IMR-90 (cell line): ENCODE data around the gene EEF2K. TPM values are rescaled to one million over a fixed set of nuclear protein-coding genes. Genes with fewer than 3 reads are reported as not detected.

Experiments used
- ATAC-seq: fragments of 200-7000 bp; cut with Tn5 transposase; 2 replicates; pipeline ENCODE4 v1.9.1; 2020; ENCODE audit warnings: low read depth, mild to moderate bottlenecking, moderate library complexity
- BruUV-seq: library from RNA; stranded (reverse); fragments of 400-500 nt; replicated peaks from 2 replicates; lab custom pipeline; 2021; lab: Mats Ljungman, UMichigan
- CTCF ChIA-PET: fragments of 300-600 bp; formaldehyde crosslinking; extraction: SDS; loops from one replicate; lab custom pipeline; 2021; ENCODE audit warnings: antibody characterized with exemption; lab: Yijun Ruan, JAX
- POLR2A ChIA-PET: fragments of 300-600 bp; sonication (Branson Sonifier 250); formaldehyde crosslinking; loops from one replicate; lab custom pipeline; 2022; ENCODE audit warnings: antibody characterized with exemption; ENCODE audit not compliant: unreplicated experiment; lab: Charles Lee
- DNase-seq: peaks from one replicate; pipeline ENCODE4 v3.0.0; 2013
- H2AFZ ChIP-seq: replicated peaks from 2 replicates; pipeline ENCODE3; 2013; ENCODE audit warnings: low read length, mild to moderate bottlenecking; ENCODE audit not compliant: poor library complexity
- H2AK5ac ChIP-seq: 2 replicates; pipeline ENCODE4 v1.6.1; 2013; ENCODE audit warnings: low read depth, low read length, inconsistent platforms
- H2AK9ac ChIP-seq: replicated peaks from 2 replicates; pipeline ENCODE3; 2013; ENCODE audit warnings: mild to moderate bottlenecking, low read depth, low read length, moderate library complexity; ENCODE audit not compliant: poor library complexity
- H2BK120ac ChIP-seq: 2 replicates; pipeline ENCODE4 v1.6.1; 2013; ENCODE audit warnings: low read depth, low read length, inconsistent platforms
- H2BK15ac ChIP-seq: 3 replicates; pipeline ENCODE4 v1.6.1; 2013; ENCODE audit warnings: low read depth, low read length, inconsistent platforms
- H2BK20ac ChIP-seq: 2 replicates; pipeline ENCODE4 v1.6.1; 2013; ENCODE audit warnings: low read depth, mild to moderate bottlenecking, inconsistent platforms, low read length, moderate library complexity
- H2BK5ac ChIP-seq: 2 replicates; pipeline ENCODE4 v1.6.1; 2013; ENCODE audit warnings: mild to moderate bottlenecking, low read depth, low read length, inconsistent platforms; ENCODE audit not compliant: poor library complexity, severe bottlenecking
- H3K14ac ChIP-seq: replicated peaks from 2 replicates; pipeline ENCODE4 v1.6.1; 2013; ENCODE audit warnings: low read depth, low read length, inconsistent platforms
- H3K18ac ChIP-seq: 2 replicates; pipeline ENCODE4 v1.6.1; 2013; ENCODE audit warnings: low read depth, low read length, control low read depth
- H3K23ac ChIP-seq: 2 replicates; pipeline ENCODE4 v1.6.1; 2013; ENCODE audit warnings: low read depth, low read length, inconsistent platforms
- H3K27ac ChIP-seq: 2 replicates; pipeline ENCODE4 v1.5.1; 2013; ENCODE audit warnings: mild to moderate bottlenecking, control low read depth, low read length; ENCODE audit not compliant: insufficient read depth
- H3K27me3 ChIP-seq: 2 replicates; pipeline ENCODE4 v1.6.1; 2013; ENCODE audit warnings: low read length; ENCODE audit not compliant: control insufficient read depth, insufficient read depth
- H3K36me3 ChIP-seq: 2 replicates; pipeline ENCODE4 v1.6.1; 2013; ENCODE audit warnings: low read length, mixed read lengths; ENCODE audit not compliant: control insufficient read depth, insufficient read depth
- H3K4ac ChIP-seq: 2 replicates; pipeline ENCODE4 v1.6.1; 2013; ENCODE audit warnings: low read depth, low read length, inconsistent platforms
- H3K4me1 ChIP-seq: 2 replicates; pipeline ENCODE4 v1.6.1; 2013; ENCODE audit warnings: low read length, mixed read lengths; ENCODE audit not compliant: control insufficient read depth, insufficient read depth
- H3K4me2 ChIP-seq: 2 replicates; pipeline ENCODE4 v1.6.1; 2013; ENCODE audit warnings: low read depth, mild to moderate bottlenecking, control low read depth, low read length, moderate library complexity
- H3K4me3 ChIP-seq: 2 replicates; pipeline ENCODE4 v1.5.1; 2013; ENCODE audit warnings: low read depth, mild to moderate bottlenecking, control low read depth, low read length, moderate library complexity; ENCODE audit not compliant: insufficient read depth
- H3K56ac ChIP-seq: 2 replicates; pipeline ENCODE4 v1.6.1; 2013; ENCODE audit warnings: low read length, inconsistent platforms; ENCODE audit not compliant: insufficient read depth; ENCODE audit errors: extremely low read depth
- H3K79me1 ChIP-seq, 2 experiments: 2 replicates each; pipeline ENCODE4 v1.6.1; 2013; ENCODE audit warnings: low read length in 2 of 2, inconsistent platforms in 1 of 2, low read depth in 1 of 2
- H3K9ac ChIP-seq: 2 replicates; pipeline ENCODE4 v1.6.1; 2013; ENCODE audit warnings: low read depth, low read length, control low read depth
- H3K9me1 ChIP-seq: 2 replicates; pipeline ENCODE4 v1.6.1; 2013; ENCODE audit warnings: low read length, inconsistent platforms; ENCODE audit not compliant: insufficient read depth
- H3K9me3 ChIP-seq: 2 replicates; pipeline ENCODE4 v1.6.1; 2013; ENCODE audit warnings: low read length; ENCODE audit not compliant: control insufficient read depth, insufficient read depth
- H4K20me1 ChIP-seq: 2 replicates; pipeline ENCODE4 v1.6.1; 2013; ENCODE audit warnings: low read length, inconsistent platforms; ENCODE audit not compliant: insufficient read depth
- H4K5ac ChIP-seq: 2 replicates; pipeline ENCODE4 v1.6.1; 2013; ENCODE audit warnings: mild to moderate bottlenecking, low read depth, low read length, control low read depth
- H4K8ac ChIP-seq, 2 experiments: 2 replicates each; pipeline ENCODE4 v1.6.1; 2013; ENCODE audit warnings: low read depth in 2 of 2, low read length in 2 of 2, control low read depth in 1 of 2, inconsistent platforms in 1 of 2
- H4K91ac ChIP-seq: 2 replicates; pipeline ENCODE4 v1.6.1; 2013; ENCODE audit warnings: low read depth, low read length, inconsistent platforms; ENCODE audit not compliant: insufficient read depth
- BHLHE40 ChIP-seq: fragments of 150-350 bp; IDR thresholded peaks from 2 replicates; pipeline ENCODE4 v1.6.1; 2016; ENCODE audit warnings: mild to moderate bottlenecking, low read depth, low read length
- CEBPB ChIP-seq: IDR thresholded peaks from 2 replicates; pipeline ENCODE4 v1.6.1; 2012; ENCODE audit warnings: low read depth, low read length, improper control_type of control experiment
- CHD1 ChIP-seq: IDR thresholded peaks from 2 replicates; pipeline ENCODE4 v1.6.1; 2012; ENCODE audit warnings: low read depth, low read length, improper control_type of control experiment
- FOS ChIP-seq: fragments of 150-350 bp; IDR thresholded peaks from 2 replicates; pipeline ENCODE4 v1.6.1; 2016; ENCODE audit warnings: low read depth, low read length
- MAFK ChIP-seq: IDR thresholded peaks from 2 replicates; pipeline ENCODE4 v1.6.1; 2012; ENCODE audit warnings: low read depth, low read length, improper control_type of control experiment
- MAZ ChIP-seq: IDR thresholded peaks from 2 replicates; pipeline ENCODE4 v1.6.1; 2012; ENCODE audit warnings: low read depth, mild to moderate bottlenecking, low read length, improper control_type of control experiment, moderate library complexity, borderline replicate concordance
- NFE2L2 ChIP-seq: fragments of 150-350 bp; IDR thresholded peaks from 2 replicates; pipeline ENCODE4 v1.6.1; 2016; ENCODE audit warnings: low read depth, mild to moderate bottlenecking, low read length
- POLR2A ChIP-seq: IDR thresholded peaks from 2 replicates; pipeline ENCODE4 v1.6.1; 2012; ENCODE audit warnings: mild to moderate bottlenecking, low read depth, low read length
- RAD21 ChIP-seq: IDR thresholded peaks from 2 replicates; pipeline ENCODE4 v1.6.1; 2012; ENCODE audit warnings: low read length, improper control_type of control experiment
- RCOR1 ChIP-seq: IDR thresholded peaks from 2 replicates; pipeline ENCODE4 v1.6.1; 2012; ENCODE audit warnings: mild to moderate bottlenecking, low read length, improper control_type of control experiment; ENCODE audit not compliant: insufficient replicate concordance
- RFX5 ChIP-seq: IDR thresholded peaks from 2 replicates; pipeline ENCODE4 v1.8.0; 2012; ENCODE audit warnings: low read depth, mild to moderate bottlenecking, low read length, moderate library complexity
- SMC3 ChIP-seq: fragments of 150-350 bp; IDR thresholded peaks from 2 replicates; pipeline ENCODE4 v1.6.1; 2016; ENCODE audit warnings: low read depth, mild to moderate bottlenecking, antibody characterized with exemption, low read length, moderate library complexity
- WGBS, 2 experiments: methylation state at CpG; one replicate each; pipeline versions ENCODE4 v1.1.5 to v1.1.7; 2013; ENCODE audit warnings: missing lambda C conversion rate in 2 of 2; ENCODE audit not compliant: insufficient read length in 1 of 2; ENCODE audit errors: extremely low coverage in 2 of 2; 5-methylcytosine and 5-hydroxymethylcytosine counted together
- dilution Hi-C: fragments of 300-500 bp; cut with HindIII; formaldehyde crosslinking; loops from one replicate; pipeline ENCODE4 v1.14.3; 2018; ENCODE audit warnings: low sequenced_read_pairs; ENCODE audit not compliant: unreplicated experiment
- in situ Hi-C: fragments of 300-500 bp; cut with MboI; formaldehyde crosslinking; loops from 3 replicates; pipeline ENCODE4 v1.14.3; 2019; ENCODE audit warnings: low sequenced_read_pairs, inconsistent platforms, mixed read lengths
- intact Hi-C: fragments of 100-400 bp; cut with micrococcal nuclease; formaldehyde crosslinking; loops from 2 replicates; pipeline ENCODE4 v1.10.0; 2022
- polyA plus RNA-seq, 3 experiments: library from polyadenylated mRNA; depleted of rRNA; stranded (reverse); fragments of >200 nt; gene quantifications; 2 replicates each; pipeline ENCODE4 v1.2.3, GENCODE V29; 2012; ENCODE audit warnings: low replicate concordance in 1 of 3
- total RNA-seq: library from RNA; depleted of rRNA; stranded (reverse); fragments of >200 nt; gene quantifications from 2 replicates; pipeline ENCODE4 v1.2.3, GENCODE V29; 2012
- TF ChIP-seq, protein P1 (sequence below): fragments of 150-350 bp; IDR thresholded peaks from 2 replicates; pipeline ENCODE4 v1.6.1; 2016; ENCODE audit warnings: low read depth, mild to moderate bottlenecking, low read length, moderate library complexity, borderline replicate concordance
- TF ChIP-seq, protein P2 (sequence below): fragments of 150-350 bp; IDR thresholded peaks from 2 replicates; pipeline ENCODE4 v1.6.1; 2017; ENCODE audit warnings: mild to moderate bottlenecking, antibody characterized with exemption, low read length, low read depth
- TF ChIP-seq, protein P3 (sequence below): conservative IDR thresholded peaks from 2 replicates; pipeline ENCODE4 v1.5.1; 2012; ENCODE audit warnings: mild to moderate bottlenecking, low read depth, low read length, improper control_type of control experiment

Gene EEF2K
- total and polyA plus RNA-seq, 2 of the 4 experiments (the other 2 are of a cell fraction) = 9.7 to 16.5 TPM

DNA sequence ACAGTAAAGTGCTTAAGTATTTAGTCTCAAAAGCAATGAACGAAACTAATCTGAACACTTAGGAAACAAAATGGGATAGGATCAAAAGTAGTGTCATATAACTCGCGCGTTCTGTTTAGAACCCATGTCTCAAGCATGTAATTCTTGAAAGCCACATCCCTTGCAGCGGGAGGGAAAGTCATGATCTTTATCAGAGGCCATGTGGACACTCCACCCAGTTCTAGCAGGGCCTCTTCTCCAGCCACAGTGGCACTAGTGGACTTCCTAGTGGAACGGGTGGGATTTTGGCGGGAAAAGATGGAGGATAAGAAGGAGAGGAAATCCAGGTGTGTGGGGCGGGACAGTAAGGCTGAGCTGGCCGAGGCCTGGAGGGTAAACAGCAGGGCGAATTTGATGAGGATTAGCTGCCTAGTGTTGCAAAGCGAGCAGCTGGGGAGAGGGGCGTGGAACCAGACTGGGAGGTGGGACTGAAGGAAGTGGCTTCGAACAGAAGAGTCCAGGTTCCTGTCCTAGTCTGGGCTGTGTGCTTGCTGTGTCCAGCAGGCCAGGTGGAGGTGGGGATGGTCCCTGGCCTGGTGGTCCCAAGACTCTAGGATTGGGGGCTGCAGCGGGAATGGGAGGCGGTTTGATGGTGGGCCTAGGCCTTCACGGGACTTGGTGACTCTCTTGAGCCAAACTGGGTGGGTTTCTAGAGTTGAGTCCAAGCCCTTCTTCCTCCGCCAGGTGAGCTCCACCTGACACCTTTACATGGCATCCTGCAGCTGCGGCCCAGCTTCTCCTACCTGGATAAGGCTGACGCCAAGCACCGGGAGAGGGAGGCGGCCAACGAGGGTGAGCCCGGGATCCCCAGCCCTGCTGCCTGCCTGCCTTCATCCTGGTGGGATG, 107.1 kb downstream of the EEF2K start:
- Histone ChIP-seq H3K4me3 (no peak overlapping the region), H2BK5ac (no peak overlapping the region), H3K18ac (no peak overlapping the region), H2AFZ (no peak overlapping the region), H3K27ac (no peak overlapping the region), H3K4me2 (no peak overlapping the region), H4K5ac (no peak overlapping the region), H4K91ac (no peak overlapping the region), H3K36me3 (peaks cover 56% of the 10 kb centered on the region), H2AK9ac (peak overlapping the region; percentile 72), H3K23ac (no peak overlapping the region), H2BK20ac (no peak overlapping the region), H2BK15ac (no peak overlapping the region), H3K9ac (no peak overlapping the region), H3K4ac (no peak overlapping the region), H3K14ac (no peak overlapping the region), H3K9me1 (no peaks in the 10 kb centered on the region), H3K56ac (no peak overlapping the region), H3K9me3 (no peaks in the 10 kb centered on the region), H4K20me1 (no peaks in the 10 kb centered on the region; the same call in 1 of the 2 replicates), H3K4me1 (no peaks in the 10 kb centered on the region), H3K79me1 (peaks cover 0 to 4% of the 10 kb centered on the region in 2 experiments; a peak in 1 of 4 replicates), H3K27me3 (no peaks in the 10 kb centered on the region), H2BK120ac (no peak overlapping the region), H2AK5ac (no peak overlapping the region), H4K8ac (no peak overlapping the region)
- POLR2A ChIA-PET = no interaction called here
- 91% methylated on average over 9 of the region's 23 CpGs; no CpG with 5 or more reads in 1 of the 2 experiments for WGBS, 2 experiments
- BruUV-seq = no TSS peak
- CTCF ChIA-PET = no interaction called here
- intact Hi-C loops = no loop called here
- ATAC-seq (no peak), DNase-seq (no peak)
- dilution Hi-C loops = no loop called here
- in situ Hi-C loops = no loop called here
- TF ChIP-seq POLR2A (no peak), NFE2L2 (no peak), BHLHE40 (no peak), FOS (no peak), RFX5 (no peak), SMC3 (no peak), MAZ (no peak), RCOR1 (no peak), CHD1 (no peak), MAFK (no peak), CEBPB (no peak), RAD21 (no peak)
- TF ChIP-seq, protein P1, sequence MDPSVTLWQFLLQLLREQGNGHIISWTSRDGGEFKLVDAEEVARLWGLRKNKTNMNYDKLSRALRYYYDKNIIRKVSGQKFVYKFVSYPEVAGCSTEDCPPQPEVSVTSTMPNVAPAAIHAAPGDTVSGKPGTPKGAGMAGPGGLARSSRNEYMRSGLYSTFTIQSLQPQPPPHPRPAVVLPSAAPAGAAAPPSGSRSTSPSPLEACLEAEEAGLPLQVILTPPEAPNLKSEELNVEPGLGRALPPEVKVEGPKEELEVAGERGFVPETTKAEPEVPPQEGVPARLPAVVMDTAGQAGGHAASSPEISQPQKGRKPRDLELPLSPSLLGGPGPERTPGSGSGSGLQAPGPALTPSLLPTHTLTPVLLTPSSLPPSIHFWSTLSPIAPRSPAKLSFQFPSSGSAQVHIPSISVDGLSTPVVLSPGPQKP = no peak
- TF ChIP-seq, protein P2, sequence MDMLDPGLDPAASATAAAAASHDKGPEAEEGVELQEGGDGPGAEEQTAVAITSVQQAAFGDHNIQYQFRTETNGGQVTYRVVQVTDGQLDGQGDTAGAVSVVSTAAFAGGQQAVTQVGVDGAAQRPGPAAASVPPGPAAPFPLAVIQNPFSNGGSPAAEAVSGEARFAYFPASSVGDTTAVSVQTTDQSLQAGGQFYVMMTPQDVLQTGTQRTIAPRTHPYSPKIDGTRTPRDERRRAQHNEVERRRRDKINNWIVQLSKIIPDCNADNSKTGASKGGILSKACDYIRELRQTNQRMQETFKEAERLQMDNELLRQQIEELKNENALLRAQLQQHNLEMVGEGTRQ = no peak
- TF ChIP-seq, protein P3, sequence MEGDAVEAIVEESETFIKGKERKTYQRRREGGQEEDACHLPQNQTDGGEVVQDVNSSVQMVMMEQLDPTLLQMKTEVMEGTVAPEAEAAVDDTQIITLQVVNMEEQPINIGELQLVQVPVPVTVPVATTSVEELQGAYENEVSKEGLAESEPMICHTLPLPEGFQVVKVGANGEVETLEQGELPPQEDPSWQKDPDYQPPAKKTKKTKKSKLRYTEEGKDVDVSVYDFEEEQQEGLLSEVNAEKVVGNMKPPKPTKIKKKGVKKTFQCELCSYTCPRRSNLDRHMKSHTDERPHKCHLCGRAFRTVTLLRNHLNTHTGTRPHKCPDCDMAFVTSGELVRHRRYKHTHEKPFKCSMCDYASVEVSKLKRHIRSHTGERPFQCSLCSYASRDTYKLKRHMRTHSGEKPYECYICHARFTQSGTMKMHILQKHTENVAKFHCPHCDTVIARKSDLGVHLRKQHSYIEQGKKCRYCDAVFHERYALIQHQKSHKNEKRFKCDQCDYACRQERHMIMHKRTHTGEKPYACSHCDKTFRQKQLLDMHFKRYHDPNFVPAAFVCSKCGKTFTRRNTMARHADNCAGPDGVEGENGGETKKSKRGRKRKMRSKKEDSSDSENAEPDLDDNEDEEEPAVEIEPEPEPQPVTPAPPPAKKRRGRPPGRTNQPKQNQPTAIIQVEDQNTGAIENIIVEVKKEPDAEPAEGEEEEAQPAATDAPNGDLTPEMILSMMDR = no peak
